NCI-H2171 treated with DMSO at 0.1 percent for 48 hours (cell line): ENCODE data around the gene GALNT13.
A peak's percentile ranks its signal among the peaks of the same experiment; 100 is the strongest.

Experiments
- DNase-seq: peaks from one replicate; lab custom pipeline; 2025; lab: John Stamatoyannopoulos, UW

The GALNT13 gene

GRCh38 chr2:153944800-153945199, 73.1 kb downstream of the GALNT13 start:
- no peak for DNase-seq

- DNase-seq = no peak
Observed at GRCh38 chr2:153946036-153946435, 74.3 kb downstream of the GALNT13 start.

GRCh38 chr2:153953761-153954160, 82.0 kb downstream of the GALNT13 start:
- DNase-seq = peak; percentile 47

GRCh38 chr2:153963256-153963655, 91.5 kb downstream of the GALNT13 start:
- no peak for DNase-seq

GRCh38 chr2:153967248-153967973, 95.7 kb downstream of the GALNT13 start:
- DNase-seq = no peak

- DNase-seq = no peak
Observed at GRCh38 chr2:153971250-153971649, 99.5 kb downstream of the GALNT13 start.

- no peak for DNase-seq
Observed at GRCh38 chr2:153971855-153972254, 100.1 kb downstream of the GALNT13 start.

GRCh38 chr2:153972412-153972811, 100.7 kb downstream of the GALNT13 start:
- DNase-seq = no peak

- no peak for DNase-seq
Observed at GRCh38 chr2:153986488-153987229, 114.9 kb downstream of the GALNT13 start.

- no peak for DNase-seq
Observed at GRCh38 chr2:153990771-153991170, 119.0 kb downstream of the GALNT13 start.

- DNase-seq = no peak
Observed at GRCh38 chr2:154013514-154013913, 141.8 kb downstream of the GALNT13 start.

- DNase-seq = no peak
Observed at GRCh38 chr2:154015233-154015632, 143.5 kb downstream of the GALNT13 start.

- DNase-seq = peak; percentile 5
Observed at GRCh38 chr2:154029504-154029903, 157.8 kb downstream of the GALNT13 start.

- DNase-seq = no peak
Observed at GRCh38 chr2:154032220-154032619, 160.5 kb downstream of the GALNT13 start.

GRCh38 chr2:154046493-154046892, 174.8 kb downstream of the GALNT13 start:
- DNase-seq = no peak

GRCh38 chr2:154048905-154049304, 177.2 kb downstream of the GALNT13 start:
- no peak for DNase-seq

GRCh38 chr2:154049561-154049960, 177.8 kb downstream of the GALNT13 start:
- no peak for DNase-seq

GRCh38 chr2:154067124-154067523, 195.4 kb downstream of the GALNT13 start:
- no peak for DNase-seq

GRCh38 chr2:154078926-154079325, 207.2 kb downstream of the GALNT13 start:
- no peak for DNase-seq

GRCh38 chr2:154092571-154092970, 220.8 kb downstream of the GALNT13 start:
- no peak for DNase-seq

- no peak for DNase-seq
Observed at GRCh38 chr2:154093856-154094255, 222.1 kb downstream of the GALNT13 start.

GRCh38 chr2:154097833-154098398, 226.2 kb downstream of the GALNT13 start:
- no peak for DNase-seq

GRCh38 chr2:154120706-154121105, 249.0 kb downstream of the GALNT13 start:
- DNase-seq = no peak
